GM04504 (cell line): ENCODE data around the gene WWOX.

Experiments used
- DNase-seq: peaks from one replicate; pipeline ENCODE4 v3.0.0-alpha.2; 2012; ENCODE audit warnings: low read depth

WWOX gene

DNA sequence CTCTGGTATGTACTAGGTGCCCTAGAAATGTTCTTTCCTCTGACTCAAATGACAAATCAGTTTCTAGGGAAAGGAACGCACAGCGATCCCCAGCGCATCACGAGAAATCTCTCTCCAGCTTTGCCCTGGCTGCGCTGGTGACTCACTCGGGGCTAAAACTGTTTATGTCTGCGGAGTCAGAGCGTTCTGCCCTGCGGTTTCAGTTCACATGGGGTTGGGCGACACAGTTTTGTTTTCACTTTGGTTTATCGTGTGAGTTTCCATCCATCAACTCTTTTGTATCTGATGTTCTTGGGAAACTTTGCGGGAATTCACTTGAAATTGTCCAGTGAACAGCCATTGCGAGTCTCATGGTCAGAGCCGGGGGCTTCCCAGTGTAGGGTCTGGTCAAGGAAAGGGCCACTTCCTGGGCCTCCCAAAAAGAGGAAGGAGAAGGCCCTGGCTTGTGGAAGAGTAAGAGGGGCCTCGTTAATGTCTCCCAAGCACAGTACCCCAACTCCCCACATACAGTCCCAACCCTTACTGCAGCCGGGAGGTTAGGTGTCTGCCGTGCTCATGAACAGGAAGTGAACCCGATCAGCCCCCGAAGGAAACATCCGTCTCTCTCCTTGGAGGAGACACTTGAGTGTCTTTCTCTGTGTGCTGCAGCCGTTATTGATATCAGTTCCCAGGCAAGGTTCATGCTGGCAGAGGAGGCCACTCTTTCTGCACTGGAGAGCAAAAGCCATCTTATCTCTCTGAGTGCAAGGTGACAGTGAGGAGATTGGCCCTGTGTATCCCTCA is 643.2 kb downstream of the WWOX start:
- no peak for DNase-seq

GRCh38 chr16:78743556-78743955 is 644.1 kb downstream of the WWOX start:
- DNase-seq = no peak

DNA sequence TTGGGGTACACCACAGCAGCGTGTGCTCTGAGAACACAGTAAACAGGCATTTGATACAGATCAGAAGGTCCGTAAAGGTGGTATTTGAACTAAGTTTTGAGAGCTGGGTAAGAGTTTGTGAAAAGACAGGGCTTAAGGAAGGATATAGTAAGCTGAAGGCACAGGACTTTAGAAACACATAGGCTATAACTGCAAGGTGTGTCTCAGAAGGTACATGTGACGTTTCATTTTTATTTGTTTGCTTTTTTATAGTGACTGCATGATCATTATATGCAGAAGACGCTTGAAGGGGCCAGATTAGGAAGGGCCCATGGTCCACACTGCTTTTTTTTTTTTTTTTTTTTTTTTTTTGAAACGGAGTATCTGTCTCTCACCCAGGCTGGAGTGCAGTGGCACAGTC is 644.6 kb downstream of the WWOX start:
- DNase-seq = no peak

- DNase-seq = no peak
Measured at GRCh38 chr16:78744796-78745107, 645.3 kb downstream of the WWOX start.

DNA sequence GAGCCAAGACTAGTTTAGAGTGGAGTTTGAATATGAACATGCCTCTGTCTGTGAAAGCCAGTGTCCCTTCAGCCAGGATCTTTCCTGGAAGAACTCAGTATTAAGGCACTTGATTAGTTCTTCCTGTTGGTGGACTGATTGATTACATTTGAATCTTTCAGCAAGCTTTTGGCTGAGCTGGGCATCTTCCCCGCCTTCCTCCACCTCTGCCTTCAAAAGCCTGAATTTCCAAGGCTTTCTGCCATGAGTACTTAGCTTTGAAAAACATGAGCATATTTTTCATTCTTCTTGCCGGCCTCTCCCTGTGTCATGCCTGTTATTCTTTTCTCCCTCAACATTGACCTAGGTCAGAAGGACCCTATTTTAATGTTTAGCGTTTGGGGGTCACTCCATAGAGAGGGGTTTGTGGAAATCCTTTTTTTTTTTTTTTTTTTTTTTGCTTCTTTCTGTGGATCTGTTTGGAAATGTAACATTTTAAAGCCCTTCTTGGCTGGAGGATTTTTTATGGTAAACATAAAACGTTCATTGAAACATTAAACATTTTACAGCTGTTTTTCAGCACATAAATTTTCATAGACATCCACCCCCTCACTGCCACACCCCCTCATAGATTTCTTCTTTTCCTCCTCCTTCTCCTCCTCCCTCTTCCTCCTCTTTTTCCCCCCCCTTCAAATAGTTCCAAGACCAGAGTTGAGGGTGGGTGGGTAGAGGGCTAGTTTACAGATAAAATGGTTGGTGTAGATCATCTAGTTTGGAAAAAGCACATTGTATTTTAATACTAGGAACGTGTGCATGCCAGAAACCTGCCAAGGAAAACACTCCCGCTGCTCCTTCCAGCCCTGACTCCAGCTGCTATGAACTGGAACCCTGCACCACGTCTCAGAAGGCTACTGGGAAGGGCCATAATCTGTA is 645.9 kb downstream of the WWOX start:
- DNase-seq = no peak

DNA sequence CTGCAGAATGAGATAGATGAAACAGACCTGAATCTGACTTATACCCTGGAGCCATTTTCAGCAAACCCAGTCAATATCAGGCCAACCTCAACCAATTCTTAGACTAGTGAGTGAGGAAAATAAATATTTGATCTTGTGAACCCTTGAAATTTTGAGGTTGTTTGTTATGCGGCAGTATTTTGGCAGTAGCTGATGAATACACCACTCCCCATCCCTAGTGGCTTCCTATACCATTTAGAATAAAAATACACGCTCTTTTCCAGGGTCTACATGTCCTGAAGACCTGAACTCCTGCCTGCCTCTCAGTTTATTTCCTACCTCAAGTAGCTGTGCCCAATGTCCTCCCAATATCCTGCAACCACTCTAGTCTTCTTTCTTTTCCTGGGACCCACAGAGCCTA is 647.3 kb downstream of the WWOX start:
- no peak for DNase-seq

GRCh38 chr16:78748220-78748929 is 648.9 kb downstream of the WWOX start:
- no peak for DNase-seq

DNA sequence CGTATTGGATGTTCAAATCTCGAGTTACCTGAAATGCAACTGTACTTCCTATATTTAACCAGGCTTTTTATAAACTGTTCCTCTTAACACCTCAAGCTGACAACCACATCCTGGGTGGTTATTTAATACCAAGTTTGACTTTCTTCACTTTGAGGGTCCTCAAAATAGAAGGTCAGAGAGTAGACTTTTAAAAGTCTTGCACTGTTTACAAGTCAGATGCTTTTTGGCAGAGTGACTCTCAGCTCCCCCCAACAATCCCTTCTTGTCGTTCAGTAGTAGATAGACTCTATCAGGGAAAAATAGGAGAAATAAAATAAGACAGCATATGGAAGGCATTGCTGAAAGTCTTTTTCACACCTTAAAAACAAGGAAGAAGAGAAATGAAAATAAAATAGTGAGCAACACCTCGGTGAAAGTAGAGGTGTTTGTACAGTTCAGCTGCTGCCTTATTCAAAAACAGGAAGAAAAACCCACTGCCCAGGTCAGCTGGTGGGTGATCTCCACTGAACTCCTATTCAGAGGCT is 650.4 kb downstream of the WWOX start:
- no peak for DNase-seq

DNA sequence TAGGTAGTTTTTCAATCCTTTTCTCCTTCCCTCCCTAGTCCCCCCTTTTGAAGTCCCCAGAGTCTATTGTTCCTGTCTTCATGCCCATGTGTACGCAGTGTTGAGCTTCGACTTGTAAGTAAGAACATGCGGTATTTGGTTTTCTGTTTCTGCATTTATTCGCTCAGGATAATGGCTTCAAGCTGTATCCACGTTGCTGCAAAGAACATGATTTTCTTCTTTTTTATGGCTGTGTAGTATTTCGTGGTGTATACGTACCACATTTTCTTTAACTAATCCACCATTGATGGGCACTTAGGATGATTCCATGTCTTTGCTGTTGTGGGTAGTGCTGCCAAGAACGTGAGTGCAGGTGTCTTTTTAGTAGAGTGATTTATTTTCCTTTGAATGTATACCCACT is 651.2 kb downstream of the WWOX start:
- no peak for DNase-seq

DNA sequence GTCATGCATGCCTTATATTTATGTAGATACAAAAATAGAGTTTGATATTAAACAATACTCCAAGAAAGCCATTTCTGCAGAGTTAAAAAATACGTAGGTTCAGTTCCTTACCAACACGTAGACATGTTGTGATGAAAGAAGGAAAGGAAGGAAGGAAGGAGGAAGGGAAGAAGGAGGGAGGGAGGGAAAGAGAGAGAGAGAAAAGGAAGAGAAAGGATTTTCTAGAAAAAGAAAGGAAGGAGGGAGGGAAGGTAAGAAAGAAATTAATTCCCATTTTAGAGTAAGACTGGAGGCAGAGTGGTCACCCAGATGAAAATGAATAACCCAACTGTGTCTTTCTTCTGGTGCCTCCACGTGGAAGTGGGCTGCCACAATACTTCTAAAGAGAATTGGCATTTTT is 652.1 kb downstream of the WWOX start:
- no peak for DNase-seq

DNA sequence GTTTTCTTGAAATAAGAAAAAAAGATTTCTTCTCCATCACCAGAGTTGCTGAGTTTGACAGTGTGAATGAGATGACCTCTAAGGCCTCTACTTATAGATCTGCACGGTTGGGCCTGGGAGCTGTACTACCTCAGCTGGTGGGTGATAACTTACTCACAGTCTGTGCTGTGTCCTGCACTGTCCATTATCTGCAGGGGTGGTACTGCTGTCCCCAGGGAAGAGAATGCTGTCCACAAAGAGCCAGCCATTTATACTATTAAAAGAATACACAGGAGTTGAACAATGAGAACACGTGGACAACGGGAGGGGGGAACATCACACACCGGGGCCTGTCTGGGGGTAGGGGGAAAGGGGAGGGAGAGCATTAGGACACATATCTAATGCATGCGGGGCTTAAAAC is 655.3 kb downstream of the WWOX start:
- DNase-seq = no peak

DNA sequence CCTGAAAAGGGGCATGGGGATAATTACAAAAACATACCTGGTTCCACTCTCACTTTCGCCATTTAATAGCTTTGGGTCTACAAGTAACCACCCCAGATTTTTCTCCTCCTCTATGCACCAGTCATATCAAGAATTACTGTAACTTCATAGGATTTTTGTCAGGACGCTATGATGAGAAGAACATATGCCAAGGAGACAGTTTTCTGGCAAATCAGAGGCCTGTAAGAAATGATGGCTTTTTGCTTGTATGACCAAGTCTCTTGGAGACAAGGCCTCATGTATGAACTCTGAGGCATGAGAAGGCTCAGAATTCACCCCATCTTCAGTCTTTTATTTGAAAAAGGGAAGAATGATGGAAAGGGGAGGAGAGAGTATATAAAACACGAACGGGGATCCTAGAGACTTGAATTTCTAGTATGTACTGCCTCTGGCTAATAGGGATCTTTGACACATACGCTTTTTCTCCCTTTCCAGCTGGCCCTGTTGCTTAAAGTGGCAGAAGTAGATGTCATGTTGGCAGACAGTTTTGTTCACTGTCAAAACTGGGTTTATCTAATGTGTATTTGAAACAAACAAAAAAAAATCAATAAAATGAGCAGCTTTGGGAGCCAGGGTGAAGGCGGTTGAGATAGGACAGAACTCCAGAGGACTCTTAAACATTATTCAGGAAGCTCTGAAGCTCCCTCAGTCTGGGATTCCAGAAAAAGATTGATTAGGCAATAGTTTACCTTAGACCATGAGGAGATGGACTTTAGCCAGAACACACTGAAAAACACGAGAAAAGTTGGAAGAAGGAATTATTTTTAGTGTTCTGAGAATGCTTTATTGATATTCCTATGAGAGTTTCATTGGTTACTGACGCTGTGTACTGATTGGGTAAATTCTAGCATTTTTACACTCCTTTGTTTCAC is 656.6 kb downstream of the WWOX start:
- DNase-seq = no peak

DNA sequence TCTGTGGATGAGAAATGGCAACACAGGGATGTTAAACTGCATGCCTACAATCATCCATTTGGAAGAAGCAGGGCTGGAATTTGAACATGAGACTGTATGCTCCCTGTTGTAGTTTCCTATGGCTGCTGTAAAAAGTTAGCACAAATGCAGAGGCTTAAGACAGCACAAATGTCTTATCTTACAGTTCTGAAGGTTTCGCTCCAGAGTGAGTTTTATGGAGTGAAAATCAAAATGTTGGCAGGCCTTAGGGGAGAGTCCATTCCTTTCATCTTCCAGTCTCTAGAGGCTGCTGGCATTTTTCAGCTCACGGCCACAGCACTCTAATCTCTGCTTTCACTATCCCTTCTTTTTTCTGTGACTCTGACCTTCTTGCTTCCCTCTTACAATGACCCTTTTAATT is 660.1 kb downstream of the WWOX start:
- no peak for DNase-seq

- DNase-seq = no peak
Measured at GRCh38 chr16:78760611-78761010, 661.2 kb downstream of the WWOX start.

GRCh38 chr16:78761427-78761826 is 662.0 kb downstream of the WWOX start:
- DNase-seq = no peak

- DNase-seq = no peak
Measured at GRCh38 chr16:78762222-78762621, 662.8 kb downstream of the WWOX start.

- DNase-seq = no peak
Measured at GRCh38 chr16:78763821-78764440, 664.5 kb downstream of the WWOX start.

DNA sequence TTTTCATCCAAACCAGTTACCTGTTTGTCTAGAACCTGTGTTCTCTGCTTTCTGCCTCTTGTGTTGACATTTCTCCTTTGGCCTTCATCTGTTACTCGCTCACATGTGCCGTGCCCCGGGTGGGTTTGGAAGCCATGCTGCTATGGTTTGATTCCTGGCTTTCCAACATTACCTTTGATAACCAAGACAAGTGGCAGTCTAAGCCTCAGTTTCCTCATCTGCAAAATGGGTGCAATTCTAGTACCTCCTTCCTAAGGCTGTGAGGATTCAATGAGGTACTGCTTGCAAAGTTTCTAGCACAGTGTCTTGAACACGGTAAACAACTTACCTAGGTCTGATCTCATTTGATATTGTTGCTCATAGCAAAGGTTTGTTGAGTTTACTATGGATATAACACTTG is 665.0 kb downstream of the WWOX start:
- DNase-seq = no peak

DNA sequence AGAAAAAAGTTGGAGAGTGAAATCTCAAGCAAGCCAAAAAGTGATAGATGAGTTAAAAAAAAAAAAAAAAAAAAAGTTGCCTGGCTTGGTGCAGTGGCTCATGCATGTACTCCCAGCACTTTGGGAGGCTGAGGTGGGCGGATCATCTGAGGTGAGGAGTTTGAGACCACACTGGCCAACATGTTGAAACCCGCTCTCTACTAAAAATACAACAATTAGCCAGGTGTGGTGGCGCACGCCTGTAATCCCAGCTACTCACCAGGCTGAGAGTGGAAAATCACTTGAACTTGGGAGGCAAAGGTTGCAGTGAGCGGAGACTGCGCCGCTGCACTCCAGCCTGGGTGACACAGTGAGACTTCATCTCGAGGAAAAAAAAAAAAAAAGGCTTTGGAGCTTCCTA is 668.8 kb downstream of the WWOX start:
- DNase-seq = no peak

DNA sequence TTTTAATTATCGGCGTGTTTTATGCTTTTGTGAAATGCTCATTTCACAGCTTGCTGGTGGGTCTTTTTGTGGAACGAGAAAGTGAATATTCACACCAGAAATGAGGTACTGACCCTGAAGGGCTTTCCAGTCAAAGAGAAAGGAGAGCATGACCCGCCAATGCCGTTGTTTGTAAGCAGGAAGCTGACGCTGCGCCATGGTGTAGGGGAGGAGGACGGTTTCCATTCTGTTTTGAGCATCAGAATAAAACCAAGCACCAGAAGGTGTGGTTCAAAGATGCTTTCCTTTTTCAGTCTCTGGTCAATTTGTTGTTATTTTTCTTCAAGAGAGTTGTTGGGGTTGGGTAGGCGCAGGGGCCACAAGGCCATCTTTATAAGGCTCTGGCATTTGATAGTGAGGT is 669.3 kb downstream of the WWOX start:
- no peak for DNase-seq
